SU-DHL-6 (cell line): Measurements from ENCODE around the gene XYLT2.
"Not testable (repeated sequence)": the region's sequence is repeated elsewhere in the genome, so short reads cannot be mapped to it uniquely, and the experiment has no call there.

Source experiments
- H2AFZ ChIP-seq: fragments of 200-600 bp; sonication (generic); 2 replicates; pipeline ENCODE4 v1.6.1; 2014; ENCODE audit warnings: low read depth, mild to moderate bottlenecking, moderate library complexity, mixed read lengths, antibody characterized with exemption, low read length; ENCODE audit not compliant: severe bottlenecking
- H3F3A ChIP-seq: fragments of 200-600 bp; shearing (Covaris generic); 2 replicates; pipeline ENCODE4 v1.6.0; 2016; ENCODE audit warnings: antibody characterized with exemption, mild to moderate bottlenecking; ENCODE audit not compliant: insufficient read depth
- H3K27ac ChIP-seq: fragments of 200-600 bp; sonication (generic); 2 replicates; pipeline ENCODE4 v1.5.1; 2016; ENCODE audit warnings: low read depth, mild to moderate bottlenecking, low read length, moderate library complexity, mixed read lengths
- H3K27me3 ChIP-seq: fragments of 200-600 bp; sonication (generic), shearing (Covaris generic); 2 replicates; pipeline ENCODE4 v1.6.0; 2014; ENCODE audit warnings: mild to moderate bottlenecking, low read length
- H3K36me3 ChIP-seq: fragments of 200-600 bp; sonication (generic); 2 replicates; pipeline ENCODE4 v1.6.1; 2014; ENCODE audit warnings: mild to moderate bottlenecking, low read length, mixed read lengths
- H3K4me2 ChIP-seq: fragments of 300-600, 200-600 bp; shearing (Covaris generic), sonication (generic); 2 replicates; pipeline ENCODE4 v1.6.0; 2014; ENCODE audit warnings: low read length, low read depth, mild to moderate bottlenecking; ENCODE audit not compliant: poor library complexity, severe bottlenecking
- H3K4me3 ChIP-seq: fragments of 200-600 bp; sonication (generic); 2 replicates; pipeline ENCODE4 v1.5.1; 2014; ENCODE audit warnings: antibody characterized with exemption, low read length, mild to moderate bottlenecking, mixed read lengths; ENCODE audit not compliant: insufficient read depth, poor library complexity, severe bottlenecking
- H3K79me2 ChIP-seq: fragments of 200-600 bp; sonication (generic); 2 replicates; pipeline ENCODE4 v1.6.1; 2014; ENCODE audit warnings: mild to moderate bottlenecking, low read length, moderate library complexity; ENCODE audit not compliant: insufficient read depth
- H3K9ac ChIP-seq: fragments of 200-600 bp; sonication (generic); 2 replicates; pipeline ENCODE4 v1.7.0; 2014; ENCODE audit warnings: mild to moderate bottlenecking, low read length
- H3K9me2 ChIP-seq: fragments of 200-600 bp; sonication (generic); replicated peaks from 2 replicates; pipeline ENCODE4 v1.6.1; 2014; ENCODE audit warnings: low read length; ENCODE audit not compliant: insufficient read depth
- H3K9me3 ChIP-seq: fragments of 200-600 bp; sonication (generic); 2 replicates; pipeline ENCODE4 v1.6.1; 2014; ENCODE audit warnings: low read length, mixed read lengths; ENCODE audit not compliant: insufficient read depth
- H4K20me1 ChIP-seq: fragments of 200-600 bp; sonication (generic); 2 replicates; pipeline ENCODE4 v1.6.1; 2014; ENCODE audit warnings: low read depth, mild to moderate bottlenecking, antibody characterized with exemption, low read length, moderate library complexity, mixed read lengths
- EZH2phosphoT487 ChIP-seq: fragments of 200-600 bp; sonication (generic), shearing (Covaris generic); conservative IDR thresholded peaks from 2 replicates; pipeline ENCODE4 v1.6.1; 2018; ENCODE audit warnings: mild to moderate bottlenecking, antibody characterized with exemption, low read length, moderate library complexity, mixed read lengths
- TF ChIP-seq, protein P1 (sequence below): fragments of 200-600 bp; sonication (generic); IDR thresholded peaks from one replicate; pipeline ENCODE4 v1.5.1; 2017; ENCODE audit warnings: antibody characterized with exemption, mild to moderate bottlenecking, low read length, moderate library complexity; ENCODE audit not compliant: insufficient read depth, poor library complexity, severe bottlenecking

XYLT2 gene

DNA sequence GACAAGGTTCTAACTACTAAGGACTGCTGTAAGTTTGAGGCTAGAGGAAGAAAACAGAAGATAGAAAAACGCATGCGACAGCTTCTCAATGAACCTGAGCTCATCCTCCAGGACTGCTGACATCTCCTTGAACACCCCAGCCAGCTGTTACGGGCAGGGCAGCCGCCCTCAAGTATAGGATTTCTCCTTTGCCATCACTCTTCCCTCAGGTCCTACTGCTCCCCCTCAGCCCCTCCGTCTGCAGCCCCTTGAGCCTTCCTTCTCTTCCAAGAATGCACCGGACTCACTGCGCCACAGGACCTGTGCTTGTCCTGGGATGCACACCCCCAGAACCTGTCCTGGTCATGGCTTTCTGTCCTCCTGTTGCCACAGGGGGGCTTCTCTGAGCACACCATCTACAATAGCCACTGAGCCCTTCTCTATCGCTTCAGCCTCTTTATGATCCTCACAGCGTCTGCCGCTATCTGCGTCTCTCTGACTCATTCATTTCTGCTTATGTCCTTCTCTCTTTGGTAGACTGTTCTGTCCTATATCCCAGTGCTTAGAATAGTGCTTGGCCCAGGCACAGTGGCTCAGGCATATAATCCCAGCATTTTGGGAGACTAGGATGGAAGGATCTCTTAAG is 15.7 kb upstream of the XYLT2 start:
- no peak overlapping the region for H3K9ac ChIP-seq
- no peaks in the 10 kb centered on the region for H3K27me3 ChIP-seq
- H3F3A ChIP-seq, result no peaks in the 10 kb centered on the region
- TF ChIP-seq, protein P1, sequence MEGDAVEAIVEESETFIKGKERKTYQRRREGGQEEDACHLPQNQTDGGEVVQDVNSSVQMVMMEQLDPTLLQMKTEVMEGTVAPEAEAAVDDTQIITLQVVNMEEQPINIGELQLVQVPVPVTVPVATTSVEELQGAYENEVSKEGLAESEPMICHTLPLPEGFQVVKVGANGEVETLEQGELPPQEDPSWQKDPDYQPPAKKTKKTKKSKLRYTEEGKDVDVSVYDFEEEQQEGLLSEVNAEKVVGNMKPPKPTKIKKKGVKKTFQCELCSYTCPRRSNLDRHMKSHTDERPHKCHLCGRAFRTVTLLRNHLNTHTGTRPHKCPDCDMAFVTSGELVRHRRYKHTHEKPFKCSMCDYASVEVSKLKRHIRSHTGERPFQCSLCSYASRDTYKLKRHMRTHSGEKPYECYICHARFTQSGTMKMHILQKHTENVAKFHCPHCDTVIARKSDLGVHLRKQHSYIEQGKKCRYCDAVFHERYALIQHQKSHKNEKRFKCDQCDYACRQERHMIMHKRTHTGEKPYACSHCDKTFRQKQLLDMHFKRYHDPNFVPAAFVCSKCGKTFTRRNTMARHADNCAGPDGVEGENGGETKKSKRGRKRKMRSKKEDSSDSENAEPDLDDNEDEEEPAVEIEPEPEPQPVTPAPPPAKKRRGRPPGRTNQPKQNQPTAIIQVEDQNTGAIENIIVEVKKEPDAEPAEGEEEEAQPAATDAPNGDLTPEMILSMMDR, result no peak
- no peak for TF ChIP-seq EZH2phosphoT487
- H4K20me1 ChIP-seq, result no peaks in the 10 kb centered on the region
- no peaks in the 10 kb centered on the region for H3K9me2 ChIP-seq
- no peak overlapping the region for H3K27ac ChIP-seq
- no peak overlapping the region for H3K4me2 ChIP-seq
- no peak overlapping the region for H3K4me3 ChIP-seq
- no peaks in the 10 kb centered on the region for H3K79me2 ChIP-seq
- no peaks in the 10 kb centered on the region for H3K36me3 ChIP-seq
- H3K9me3 ChIP-seq, result no peaks in the 10 kb centered on the region
- no peak overlapping the region for H2AFZ ChIP-seq

DNA sequence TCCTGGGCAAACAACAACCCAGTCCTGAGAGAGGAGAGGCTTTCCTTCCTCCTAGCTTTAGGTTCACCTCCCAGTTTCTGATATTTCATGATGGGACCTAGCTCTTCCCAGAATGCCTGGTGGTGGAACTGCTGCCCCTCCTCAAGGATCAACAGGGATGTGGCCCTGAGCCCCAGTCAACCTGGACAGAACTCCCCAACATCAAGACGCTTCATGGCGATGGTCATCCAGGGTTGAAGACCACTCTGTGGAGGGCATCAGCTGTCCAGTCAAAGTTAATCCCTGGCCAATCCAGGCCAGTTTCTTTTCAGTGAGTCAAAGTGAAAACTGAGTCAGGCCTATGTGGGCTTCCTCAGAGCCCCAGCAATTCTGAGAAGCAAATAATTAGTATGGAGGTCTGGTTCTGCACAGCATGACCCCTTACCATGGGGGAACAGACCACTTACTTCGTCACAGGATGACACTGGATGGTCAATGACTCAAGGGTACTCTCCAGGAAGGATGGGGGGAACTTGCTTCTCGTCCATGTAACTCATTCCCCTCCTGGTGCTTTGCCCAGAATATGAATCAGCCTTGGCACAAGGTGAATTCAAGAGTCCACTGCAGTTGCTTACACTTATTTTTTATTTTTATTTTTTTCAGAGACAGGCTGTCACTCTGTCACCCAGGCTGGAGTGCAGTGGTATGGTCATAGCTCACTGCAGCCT is 14.7 kb upstream of the XYLT2 start:
- Histone ChIP-seq H3K27me3 (no peaks in the 10 kb centered on the region), H3K9ac (no peak overlapping the region), H3K4me2 (no peak overlapping the region), H3K27ac (no peak overlapping the region), H3F3A (no peaks in the 10 kb centered on the region), H4K20me1 (no peaks in the 10 kb centered on the region), H3K4me3 (no peak overlapping the region), H3K9me2 (no peaks in the 10 kb centered on the region), H3K36me3 (no peaks in the 10 kb centered on the region), H3K79me2 (no peaks in the 10 kb centered on the region), H2AFZ (no peak overlapping the region), H3K9me3 (no peaks in the 10 kb centered on the region)
- TF ChIP-seq, protein P1, result no peak
- no peak for TF ChIP-seq EZH2phosphoT487

DNA sequence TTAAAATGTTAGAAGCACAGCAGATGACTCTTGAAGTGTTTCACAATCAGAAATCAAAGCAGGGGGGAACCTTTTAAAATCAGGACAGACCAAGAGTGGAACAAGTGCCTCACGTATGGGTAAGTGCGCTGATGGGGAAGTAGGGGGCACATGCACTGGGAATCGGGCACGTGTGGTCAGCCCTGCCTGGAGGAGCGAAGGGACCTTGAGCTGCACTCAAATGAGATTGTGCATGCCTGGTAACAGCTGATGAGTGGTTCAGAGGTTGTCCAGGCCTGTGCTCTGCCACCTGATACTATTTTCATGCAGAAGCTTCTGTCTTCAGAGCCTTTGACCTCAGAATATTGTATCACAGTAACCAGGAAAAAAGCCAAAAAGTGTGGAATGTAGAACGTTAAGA is 13.7 kb upstream of the XYLT2 start:
- no peak overlapping the region for H3K4me2 ChIP-seq
- H3K4me3 ChIP-seq, result no peak overlapping the region
- no peaks in the 10 kb centered on the region for H4K20me1 ChIP-seq
- H3K79me2 ChIP-seq, result no peaks in the 10 kb centered on the region
- H3K27me3 ChIP-seq, result no peaks in the 10 kb centered on the region
- no peak overlapping the region for H2AFZ ChIP-seq
- no peaks in the 10 kb centered on the region for H3K9me2 ChIP-seq
- no peaks in the 10 kb centered on the region for H3K9me3 ChIP-seq
- TF ChIP-seq, protein P1, result no peak
- no peak for TF ChIP-seq EZH2phosphoT487
- no peaks in the 10 kb centered on the region for H3F3A ChIP-seq
- no peak overlapping the region for H3K27ac ChIP-seq
- H3K9ac ChIP-seq, result no peak overlapping the region
- H3K36me3 ChIP-seq, result no peaks in the 10 kb centered on the region

DNA sequence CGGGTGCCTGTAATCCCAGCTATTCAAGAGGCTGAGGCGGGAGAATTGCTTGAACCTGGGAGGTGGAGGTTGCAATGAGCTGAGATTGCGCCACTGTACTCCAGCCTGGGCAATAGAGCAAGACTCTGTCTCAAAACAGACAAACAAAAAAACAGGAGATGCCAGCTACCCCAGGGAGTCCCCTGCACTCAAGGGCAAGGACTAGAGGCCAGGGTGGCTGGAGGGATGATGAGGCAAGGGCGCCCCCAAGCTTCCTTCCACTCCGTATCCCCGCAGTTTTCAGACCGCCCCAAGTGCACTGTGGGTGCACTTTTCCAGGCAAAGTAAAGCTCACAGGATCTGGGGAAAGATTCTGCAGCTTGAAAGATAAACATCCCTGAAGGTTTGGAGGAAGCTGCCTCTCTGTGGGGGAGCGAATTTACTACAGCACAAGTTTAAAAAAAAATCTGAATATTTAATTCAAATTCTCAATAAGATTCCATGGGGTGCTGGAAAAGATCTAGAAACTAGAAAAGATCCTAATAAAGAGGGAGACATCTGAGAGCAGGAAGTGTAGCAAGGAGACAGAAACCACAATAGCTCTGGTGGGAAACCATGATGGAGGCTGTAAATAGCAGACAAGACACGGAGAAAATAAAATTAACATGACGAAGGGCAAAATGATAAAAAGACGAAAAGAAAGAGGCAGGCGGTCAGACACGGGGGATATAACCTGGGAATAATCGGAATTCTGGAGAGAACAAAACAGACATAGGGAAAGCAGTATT is 12.5 kb upstream of the XYLT2 start:
- not testable (repeated sequence) for H3K27me3 ChIP-seq, H3K4me2 ChIP-seq, H3K9me2 ChIP-seq, H3K27ac ChIP-seq, H3F3A ChIP-seq, H4K20me1 ChIP-seq, H3K9me3 ChIP-seq, H3K4me3 ChIP-seq, H2AFZ ChIP-seq, H3K36me3 ChIP-seq, H3K79me2 ChIP-seq, H3K9ac ChIP-seq
